Stimulated activated naive B cell treated with anti-CD40 and anti-IgM and Interleukin-4, amounts not matched to agents 10 μg/mL and 1 μg/mL and 100 μg/mL, for 72 hours (primary cell): ENCODE data around the gene DMBX1.

Source experiments
- ATAC-seq, 2 donors: fragments of 150-1000 bp; cut with Tn5 transposase; replicated peaks; 2 replicates each; pipeline ENCODE4 v1.10.0; 2021; ENCODE audit warnings: moderate library complexity in 1 of 2
- DNase-seq: peaks from one replicate; pipeline ENCODE4 v3.0.0; 2021
- H3K27ac Mint-ChIP-seq: one replicate; pipeline ENCODE4 v1.8.0; 2022; ENCODE audit warnings: mild to moderate bottlenecking, mixed read lengths
- H3K27me3 Mint-ChIP-seq, 2 donors: one replicate each; pipeline ENCODE4 v1.8.0; 2022; ENCODE audit warnings: mixed read lengths in 2 of 2
- H3K36me3 Mint-ChIP-seq, 2 donors: one replicate each; pipeline ENCODE4 v1.8.0; 2022; ENCODE audit warnings: mixed read lengths in 2 of 2, mild to moderate bottlenecking in 1 of 2
- H3K4me1 Mint-ChIP-seq, 2 donors: one replicate each; pipeline ENCODE4 v1.8.0; 2022; ENCODE audit warnings: mixed read lengths in 2 of 2, mild to moderate bottlenecking in 1 of 2
- H3K4me3 Mint-ChIP-seq, 2 donors: one replicate each; pipeline ENCODE4 v1.8.0; 2022; ENCODE audit warnings: mild to moderate bottlenecking in 2 of 2, mixed read lengths in 2 of 2, moderate library complexity in 1 of 2
- H3K9me3 Mint-ChIP-seq, 2 donors: one replicate each; pipeline ENCODE4 v1.8.0; 2022; ENCODE audit warnings: mixed read lengths in 2 of 2, mild to moderate bottlenecking in 1 of 2

Gene DMBX1

GRCh38 chr1:46536527-46536926 lies 46.9 kb downstream of the DMBX1 start:
- H3K4me3 Mint-ChIP-seq, result no peak overlapping the region
- no peak for DNase-seq
- no peak overlapping the region for H3K27ac Mint-ChIP-seq
- H3K36me3 Mint-ChIP-seq, result no peaks in the 10 kb centered on the region
- peaks cover 3 to 5% of the 10 kb centered on the region in 2 donors for H3K4me1 Mint-ChIP-seq
- ATAC-seq, result no peak
- H3K9me3 Mint-ChIP-seq, result peaks cover 7 to 8% of the 10 kb centered on the region in 2 donors
- H3K27me3 Mint-ChIP-seq, result peaks cover 50 to 63% of the 10 kb centered on the region in 2 donors

- Mint-ChIP-seq H3K27me3 (peaks cover 50 to 63% of the 10 kb centered on the region in 2 donors), H3K4me3 (no peak overlapping the region), H3K9me3 (peaks cover 7 to 8% of the 10 kb centered on the region in 2 donors), H3K27ac (no peak overlapping the region), H3K4me1 (peaks cover 3 to 5% of the 10 kb centered on the region in 2 donors), H3K36me3 (no peaks in the 10 kb centered on the region)
- ATAC-seq (no peak), DNase-seq (no peak)
These were observed 48.0 kb downstream of the DMBX1 start for GRCh38 chr1:46537651-46538050.

- ATAC-seq (no peak), DNase-seq (no peak)
- Mint-ChIP-seq H3K9me3 (peaks cover 7 to 8% of the 10 kb centered on the region in 2 donors), H3K4me3 (no peak overlapping the region), H3K27ac (no peak overlapping the region), H3K36me3 (no peaks in the 10 kb centered on the region), H3K27me3 (peaks cover 55 to 68% of the 10 kb centered on the region in 2 donors), H3K4me1 (peaks cover 3 to 5% of the 10 kb centered on the region in 2 donors)
These were observed 48.5 kb downstream of the DMBX1 start for GRCh38 chr1:46538147-46538546.
